Esophagus (tissue), 2 donors: ENCODE data around the gene CACUL1. TPM values are rescaled to one million over a fixed set of nuclear protein-coding genes. Genes with fewer than 3 reads are reported as not detected.

Experiments
- H3K27ac ChIP-seq, 2 donors: one replicate each; pipeline ENCODE4 v1.5.1; 2013; ENCODE audit warnings: low read depth in 2 of 2, mild to moderate bottlenecking in 2 of 2, inconsistent platforms in 1 of 2, low read length in 1 of 2, moderate library complexity in 1 of 2
- H3K27me3 ChIP-seq, 2 donors: one replicate each; pipeline ENCODE4 v1.6.1; 2013; ENCODE audit warnings: low read length in 2 of 2, control low read depth in 1 of 2, mild to moderate bottlenecking in 1 of 2; ENCODE audit not compliant: insufficient read depth in 2 of 2, control insufficient read depth in 1 of 2
- H3K36me3 ChIP-seq, 2 donors: one replicate each; pipeline ENCODE4 v1.6.1; 2013; ENCODE audit warnings: low read length in 1 of 2; ENCODE audit not compliant: control insufficient read depth in 2 of 2, insufficient read depth in 2 of 2
- H3K4me1 ChIP-seq, 2 donors: one replicate each; pipeline ENCODE4 v1.6.1; 2013; ENCODE audit warnings: low read length in 1 of 2; ENCODE audit not compliant: control insufficient read depth in 2 of 2, insufficient read depth in 2 of 2
- H3K4me3 ChIP-seq, 2 donors: one replicate each; pipeline ENCODE4 v1.5.1; 2013; ENCODE audit warnings: low read length in 2 of 2, mild to moderate bottlenecking in 2 of 2, low read depth in 1 of 2, moderate library complexity in 1 of 2
- H3K9me3 ChIP-seq, 2 donors: one replicate each; pipeline ENCODE4 v1.6.1; 2013; ENCODE audit warnings: mild to moderate bottlenecking in 2 of 2, low read depth in 1 of 2, low read length in 1 of 2, moderate library complexity in 1 of 2; ENCODE audit not compliant: control insufficient read depth in 2 of 2, insufficient read depth in 1 of 2
- WGBS, 2 donors: extraction: QIAGEN DNeasy Blood & Tissue Kit; methylation state at CpG; one replicate each; pipeline ENCODE4 v1.1.7; 2013; 5-methylcytosine and 5-hydroxymethylcytosine counted together
- polyA plus RNA-seq, 2 donors: library from polyadenylated mRNA; stranded (reverse); fragments of 200-250 nt; gene quantifications; one replicate each; pipeline ENCODE4 v1.2.3, GENCODE V29; 2013
- donor health status: healthy with polysubstance abuse.
- donor health status: Bipolar disorder and iron deficiency.

The CACUL1 gene
- polyA plus RNA-seq, 2 donors: 6.5 to 6.9 TPM

- H3K9me3 ChIP-seq: no peaks in the 10 kb centered on the region
- H3K27me3 ChIP-seq: no peaks in the 10 kb centered on the region
- H3K36me3 ChIP-seq: peaks cover 0 to 2% of the 10 kb centered on the region in 2 donors
- no peak overlapping the region for H3K4me3 ChIP-seq
- WGBS, 2 donors: 78 to 81% methylated on average over 7 of the region's 7 CpGs
- no peaks in the 10 kb centered on the region for H3K4me1 ChIP-seq
- H3K27ac ChIP-seq: no peak overlapping the region
These were observed 56.3 kb downstream of the CACUL1 start for GRCh38 chr10:118698421-118698820.

DNA sequence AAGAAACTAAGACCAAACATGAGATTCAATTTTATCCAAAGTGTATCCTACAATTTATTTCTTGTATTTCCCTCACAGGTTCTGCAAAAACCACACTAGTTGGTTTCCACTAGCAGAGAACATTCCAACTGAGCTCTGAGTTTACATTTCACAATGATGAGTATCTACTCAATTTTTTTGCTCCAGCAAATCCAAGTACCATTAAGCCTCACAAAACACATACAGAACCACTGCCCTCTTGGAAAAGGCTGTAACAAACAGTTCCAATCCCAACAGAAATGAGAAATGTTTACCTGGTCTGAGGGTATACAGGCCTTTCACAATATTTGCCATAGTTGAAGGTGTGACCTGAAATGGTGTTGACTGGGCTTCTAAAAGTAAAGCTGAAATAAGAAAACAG, 59.9 kb downstream of the CACUL1 start:
- H3K9me3 ChIP-seq: no peaks in the 10 kb centered on the region
- no peaks in the 10 kb centered on the region for H3K27me3 ChIP-seq
- H3K36me3 ChIP-seq: no peaks in the 10 kb centered on the region
- H3K4me1 ChIP-seq: no peaks in the 10 kb centered on the region
- H3K27ac ChIP-seq: no peak overlapping the region
- H3K4me3 ChIP-seq: no peak overlapping the region

DNA sequence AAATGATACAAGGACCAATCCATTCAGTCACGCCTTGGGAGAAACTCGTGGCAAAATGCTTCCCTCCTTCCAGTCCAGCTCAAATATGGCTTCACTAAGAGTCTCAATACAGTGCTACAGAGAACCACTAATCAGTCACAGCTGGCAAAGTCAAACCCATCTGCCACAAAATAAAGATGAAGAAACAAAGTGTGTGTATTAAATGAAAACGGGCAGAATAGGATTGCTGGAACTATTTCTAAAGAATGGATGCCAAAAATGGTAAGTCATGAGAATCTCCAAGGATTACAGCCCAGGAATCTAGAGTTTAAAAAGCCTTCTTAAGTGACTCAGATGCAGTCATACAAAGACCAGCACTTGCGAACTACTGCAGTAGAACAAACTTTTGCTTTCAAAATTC, 61.9 kb downstream of the CACUL1 start:
- H3K4me3 ChIP-seq: no peak overlapping the region
- no peaks in the 10 kb centered on the region for H3K36me3 ChIP-seq
- WGBS, 2 donors: 53 to 55% methylated on average over 4 of the region's 4 CpGs
- H3K9me3 ChIP-seq: no peaks in the 10 kb centered on the region
- H3K27ac ChIP-seq: peak overlapping the region in 1 of 2 donors; percentile 27
- no peaks in the 10 kb centered on the region for H3K27me3 ChIP-seq
- no peaks in the 10 kb centered on the region for H3K4me1 ChIP-seq

DNA sequence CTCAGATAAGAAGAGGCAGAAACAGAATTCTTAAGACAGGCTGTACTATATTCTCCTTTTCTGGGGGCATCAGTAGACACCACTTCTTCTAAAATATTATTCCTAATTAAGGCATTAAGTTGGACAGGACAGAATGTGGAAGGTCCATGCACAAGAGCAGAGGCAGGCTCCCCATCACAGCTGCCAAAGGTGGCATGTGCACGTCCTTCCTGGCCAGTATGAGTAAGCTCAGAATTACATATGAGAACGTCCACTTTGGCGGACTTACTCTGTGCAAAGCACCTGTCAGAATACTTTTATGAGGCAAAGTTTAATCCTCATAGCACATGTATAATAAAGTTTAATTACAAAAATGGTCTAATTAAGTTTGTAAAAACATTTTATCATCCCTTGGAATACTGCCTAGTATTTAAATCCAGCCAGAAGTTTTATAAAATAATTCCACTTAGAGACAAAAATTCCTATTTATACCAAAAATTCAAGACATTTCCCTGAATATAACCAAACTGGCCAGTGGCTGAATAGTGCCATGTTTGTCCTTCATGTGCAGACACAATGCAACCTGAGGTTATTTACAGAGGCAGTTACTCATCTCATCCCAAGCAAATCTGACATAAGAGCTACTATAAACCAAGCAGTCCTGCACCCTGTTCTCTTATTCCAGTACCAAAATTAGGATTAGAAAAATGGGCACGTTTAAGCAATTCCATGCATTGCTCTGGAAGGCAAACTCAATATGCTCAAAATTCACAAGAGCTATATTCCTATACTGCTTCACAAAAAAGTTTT, 65.5 kb downstream of the CACUL1 start:
- H3K9me3 ChIP-seq: no peaks in the 10 kb centered on the region
- H3K4me3 ChIP-seq: no peak overlapping the region
- peaks cover 5 to 9% of the 10 kb centered on the region in 2 donors for H3K36me3 ChIP-seq
- H3K27ac ChIP-seq: no peak overlapping the region
- WGBS, 2 donors: 86 to 89% methylated on average over 4 of the region's 4 CpGs
- H3K4me1 ChIP-seq: no peaks in the 10 kb centered on the region
- no peaks in the 10 kb centered on the region for H3K27me3 ChIP-seq

- H3K9me3 ChIP-seq: no peaks in the 10 kb centered on the region
- H3K4me1 ChIP-seq: no peaks in the 10 kb centered on the region
- H3K36me3 ChIP-seq: peaks cover 5 to 9% of the 10 kb centered on the region in 2 donors
- H3K27ac ChIP-seq: no peak overlapping the region
- no peaks in the 10 kb centered on the region for H3K27me3 ChIP-seq
- H3K4me3 ChIP-seq: no peak overlapping the region
These were observed 67.3 kb downstream of the CACUL1 start for GRCh38 chr10:118687472-118687871.

DNA sequence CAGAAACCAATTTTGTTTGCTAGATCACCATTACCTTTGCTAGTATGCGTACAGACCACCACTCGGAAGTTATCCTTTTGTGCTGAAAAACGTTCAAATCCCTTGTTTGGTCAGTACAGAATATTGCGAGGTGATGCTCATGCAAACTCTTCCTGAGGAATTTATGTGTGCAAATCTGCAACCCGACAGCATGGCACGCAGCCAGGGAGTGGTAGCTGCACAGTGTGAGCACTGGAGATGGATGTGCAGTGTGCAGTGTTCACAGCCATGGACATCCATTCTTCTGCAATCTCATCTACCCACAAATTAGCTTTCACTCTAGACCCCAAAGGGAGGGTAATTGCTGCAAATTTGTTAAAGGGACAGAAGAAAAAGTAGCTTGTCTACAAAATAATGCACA, 72.2 kb downstream of the CACUL1 start:
- no peaks in the 10 kb centered on the region for H3K27me3 ChIP-seq
- peaks cover 7 to 9% of the 10 kb centered on the region in 2 donors for H3K36me3 ChIP-seq
- no peak overlapping the region for H3K4me3 ChIP-seq
- WGBS, 2 donors: 90 to 91% methylated on average over 6 of the region's 6 CpGs
- no peaks in the 10 kb centered on the region for H3K4me1 ChIP-seq
- H3K27ac ChIP-seq: no peak overlapping the region
- no peaks in the 10 kb centered on the region for H3K9me3 ChIP-seq

GRCh38 chr10:118680197-118680596, 74.6 kb downstream of the CACUL1 start:
- Histone ChIP-seq H3K27me3 (no peaks in the 10 kb centered on the region), H3K36me3 (peaks cover 4 to 5% of the 10 kb centered on the region in 2 donors), H3K9me3 (no peaks in the 10 kb centered on the region), H3K27ac (no peak overlapping the region), H3K4me3 (no peak overlapping the region), H3K4me1 (no peaks in the 10 kb centered on the region)
- 99 to 100% methylated on average over 1 of the region's 1 CpG for WGBS, 2 donors

GRCh38 chr10:118674226-118674919, 80.4 kb downstream of the CACUL1 start:
- H3K4me1 ChIP-seq: peaks cover 0 to 5% of the 10 kb centered on the region in 2 donors
- H3K36me3 ChIP-seq: peaks cover 0 to 3% of the 10 kb centered on the region in 2 donors
- H3K4me3 ChIP-seq: no peak overlapping the region
- no peak overlapping the region for H3K27ac ChIP-seq
- whole genome bisulfite sequencing, 2 donors: 75 to 85% methylated on average over 11 of the region's 11 CpGs
- H3K9me3 ChIP-seq: no peaks in the 10 kb centered on the region
- no peaks in the 10 kb centered on the region for H3K27me3 ChIP-seq

DNA sequence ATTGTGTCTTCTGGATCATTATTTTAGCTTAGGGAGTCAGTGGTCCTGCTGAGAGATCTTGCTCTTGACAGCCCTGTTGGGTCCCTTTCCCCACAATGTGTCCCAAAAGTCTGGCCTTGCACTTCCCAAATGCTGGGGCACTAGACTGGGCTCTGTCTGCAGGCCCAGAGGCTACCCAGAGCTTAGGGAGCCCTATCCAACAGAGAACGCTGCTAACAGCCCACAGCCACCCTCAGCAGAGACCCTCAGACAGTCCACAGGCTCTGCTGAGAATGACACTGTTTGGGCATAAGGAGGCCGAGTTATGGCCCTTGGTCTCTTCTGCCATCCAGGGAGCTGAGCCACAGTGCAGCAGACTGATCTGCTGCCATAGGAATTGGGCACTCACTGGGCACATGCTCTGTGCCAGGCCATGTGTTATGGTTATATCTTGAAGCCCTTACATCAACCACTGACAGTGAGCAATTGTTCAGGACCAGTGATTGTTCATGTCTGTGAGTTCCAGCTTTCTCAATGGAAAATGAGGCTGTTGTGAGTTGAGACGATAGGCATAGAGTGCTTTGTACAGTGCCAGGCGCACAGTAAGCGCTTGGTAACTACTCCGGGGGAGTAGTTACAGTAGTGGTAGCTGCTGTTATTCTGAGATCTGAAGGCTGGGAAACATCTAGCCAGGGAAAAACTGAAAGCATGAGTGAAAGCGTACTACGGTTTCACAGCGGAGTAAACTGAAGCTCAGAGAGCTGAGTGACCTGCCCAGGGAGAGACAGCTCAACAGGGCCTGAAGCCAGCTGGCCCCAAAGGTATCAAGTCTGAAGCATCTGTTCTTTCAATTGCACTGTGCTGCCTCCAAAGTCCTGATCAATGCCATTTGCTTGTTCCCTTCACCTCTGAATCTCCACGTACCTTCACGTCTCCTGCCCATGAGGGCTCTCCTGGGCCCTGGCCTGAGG, 81.7 kb downstream of the CACUL1 start:
- Histone ChIP-seq H3K27me3 (no peaks in the 10 kb centered on the region), H3K4me1 (peaks cover 2 to 5% of the 10 kb centered on the region in 2 donors), H3K36me3 (peaks cover 0 to 3% of the 10 kb centered on the region in 2 donors), H3K9me3 (no peaks in the 10 kb centered on the region), H3K4me3 (no peak overlapping the region), H3K27ac (no peak overlapping the region)
- 88 to 90% methylated on average over 11 of the region's 11 CpGs for WGBS, 2 donors
